CD8-positive, alpha-beta memory T cell (primary cell): ENCODE measurements around the gene SIGLECL1. TPM values are rescaled to one million over a fixed set of nuclear protein-coding genes. Genes with fewer than 3 reads are reported as not detected.

Experiments
- CTCF ChIA-PET: fragments of 350-600 bp; sonication (Branson Sonifier 250); formaldehyde crosslinking; loops from one replicate; lab custom pipeline; 2021; ENCODE audit warnings: antibody characterized with exemption; lab: Charles Lee
- POLR2A ChIA-PET: fragments of 350-600 bp; sonication (Branson Sonifier 250); formaldehyde crosslinking; loops from one replicate; lab custom pipeline; 2021; ENCODE audit warnings: antibody characterized with exemption; lab: Charles Lee
- DNase-seq, 5 donors: peaks; one replicate each; pipeline versions ENCODE4 v3.0.0 to v3.0.0-alpha.2; 2020 to 2022; ENCODE audit warnings: mixed read lengths in 1 of 5
- H3K27ac ChIP-seq: one replicate; pipeline ENCODE4 v1.7.0; 2013; ENCODE audit warnings: low read depth, mild to moderate bottlenecking, low read length, moderate library complexity
- H3K27me3 ChIP-seq: 2 replicates; pipeline ENCODE4 v1.7.0; 2013; ENCODE audit warnings: low read length, mild to moderate bottlenecking; ENCODE audit not compliant: insufficient read depth, poor library complexity, severe bottlenecking
- H3K36me3 ChIP-seq: 2 replicates; pipeline ENCODE4 v1.7.0; 2013; ENCODE audit warnings: mild to moderate bottlenecking, low read length, moderate library complexity; ENCODE audit not compliant: insufficient read depth
- H3K4me1 ChIP-seq: 2 replicates; pipeline ENCODE4 v1.7.0; 2013; ENCODE audit warnings: mild to moderate bottlenecking, low read length, moderate library complexity; ENCODE audit not compliant: insufficient read depth
- H3K4me3 ChIP-seq: 2 replicates; pipeline ENCODE4 v1.7.0; 2013; ENCODE audit warnings: mild to moderate bottlenecking, low read length
- H3K9me3 ChIP-seq: 2 replicates; pipeline ENCODE4 v1.7.0; 2013; ENCODE audit warnings: mild to moderate bottlenecking, low read length
- H3K27ac Mint-ChIP-seq, 8 donors: one replicate each; pipeline ENCODE4 v1.8.0; 2020 to 2021; ENCODE audit warnings: mixed read lengths in 8 of 8, mild to moderate bottlenecking in 6 of 8, inconsistent platforms in 3 of 8, moderate library complexity in 3 of 8
- H3K27me3 Mint-ChIP-seq, 2 donors: one replicate each; pipeline ENCODE4 v1.8.0; 2020 to 2021; ENCODE audit warnings: mixed read lengths in 2 of 2, mild to moderate bottlenecking in 1 of 2, moderate library complexity in 1 of 2
- H3K36me3 Mint-ChIP-seq, 3 donors: one replicate each; pipeline ENCODE4 v1.8.0; 2020 to 2021; ENCODE audit warnings: mixed read lengths in 3 of 3, inconsistent platforms in 1 of 3, mild to moderate bottlenecking in 1 of 3
- H3K4me1 Mint-ChIP-seq, 3 donors: one replicate each; pipeline ENCODE4 v1.8.0; 2020 to 2021; ENCODE audit warnings: mixed read lengths in 3 of 3, inconsistent platforms in 1 of 3, mild to moderate bottlenecking in 1 of 3
- H3K4me3 Mint-ChIP-seq, 7 donors: one replicate each; pipeline ENCODE4 v1.8.0; 2020 to 2021; ENCODE audit warnings: mixed read lengths in 7 of 7, mild to moderate bottlenecking in 6 of 7, moderate library complexity in 4 of 7, inconsistent platforms in 2 of 7
- H3K9me3 Mint-ChIP-seq, 5 donors: one replicate each; pipeline ENCODE4 v1.8.0; 2020 to 2022; ENCODE audit warnings: mixed read lengths in 5 of 5, mild to moderate bottlenecking in 3 of 5, moderate library complexity in 2 of 5, inconsistent platforms in 1 of 5
- polyA plus RNA-seq: library from polyadenylated mRNA; unstranded; fragments of 300-500 nt; fragmentation: Illumina TruSeq; gene quantifications from one replicate; pipeline ENCODE4 v1.2.3, GENCODE V29; 2021
- total RNA-seq, 2 experiments: library from RNA; stranded (reverse); gene quantifications; one replicate each; pipeline ENCODE4 v1.2.3, GENCODE V29; 2021

The SIGLECL1 gene
- total and polyA plus RNA-seq, 3 experiments from 2014 or later = not detected

GRCh38 chr19:51274049-51274770, 23.3 kb downstream of the SIGLECL1 start:
- H3K27ac ChIP-seq = no peak overlapping the region
- ChIA-PET CTCF (no interaction called here), POLR2A (no interaction called here)
- Mint-ChIP-seq H3K9me3 (no peaks in the 10 kb centered on the region), H3K4me3 (peak overlapping the region in 2 of 7 donors; percentile 43 to 69), H3K4me1 (peaks cover 0 to 38% (median 5%) of the 10 kb centered on the region in 3 donors), H3K36me3 (no peaks in the 10 kb centered on the region), H3K27ac (peak overlapping the region in 5 of 8 donors; percentile 26 to 90 (median 60)), H3K27me3 (peaks cover 3 to 37% of the 10 kb centered on the region in 2 donors)
- no peaks in the 10 kb centered on the region for H3K36me3 ChIP-seq
- H3K4me1 ChIP-seq = no peaks in the 10 kb centered on the region
- H3K27me3 ChIP-seq = no peaks in the 10 kb centered on the region
- no peak overlapping the region for H3K4me3 ChIP-seq
- no peak for DNase-seq
- no peaks in the 10 kb centered on the region for H3K9me3 ChIP-seq

- Mint-ChIP-seq H3K4me1 (peaks cover 0 to 24% (median 5%) of the 10 kb centered on the region in 3 donors), H3K4me3 (no peak overlapping the region), H3K27me3 (peaks cover 3 to 37% of the 10 kb centered on the region in 2 donors), H3K27ac (no peak overlapping the region), H3K36me3 (peaks cover 0 to 8% (median 0%) of the 10 kb centered on the region in 3 donors), H3K9me3 (peaks cover 0 to 7% (median 0%) of the 10 kb centered on the region in 5 donors)
- Histone ChIP-seq H3K4me3 (no peak overlapping the region), H3K27ac (no peak overlapping the region), H3K36me3 (no peaks in the 10 kb centered on the region), H3K9me3 (no peaks in the 10 kb centered on the region), H3K4me1 (no peaks in the 10 kb centered on the region), H3K27me3 (no peaks in the 10 kb centered on the region)
- no peak for DNase-seq
- ChIA-PET CTCF (no interaction called here), POLR2A (no interaction called here)
These were observed 26.2 kb downstream of the SIGLECL1 start for GRCh38 chr19:51277112-51277511.

GRCh38 chr19:51282335-51282734, 31.5 kb downstream of the SIGLECL1 start:
- Histone ChIP-seq H3K4me1 (no peaks in the 10 kb centered on the region), H3K27ac (no peak overlapping the region), H3K4me3 (no peak overlapping the region), H3K27me3 (no peaks in the 10 kb centered on the region), H3K9me3 (no peaks in the 10 kb centered on the region), H3K36me3 (no peaks in the 10 kb centered on the region)
- Mint-ChIP-seq H3K36me3 (peaks cover 0 to 12% (median 0%) of the 10 kb centered on the region in 3 donors), H3K9me3 (peaks cover 0 to 15% (median 8%) of the 10 kb centered on the region in 5 donors), H3K4me3 (no peak overlapping the region), H3K27me3 (peaks cover 8 to 40% of the 10 kb centered on the region in 2 donors), H3K4me1 (no peaks in the 10 kb centered on the region), H3K27ac (no peak overlapping the region)
- no peak for DNase-seq
- ChIA-PET CTCF (no interaction called here), POLR2A (no interaction called here)

- peaks cover 0 to 12% (median 6%) of the 10 kb centered on the region in 5 donors for H3K9me3 Mint-ChIP-seq
- H3K27me3 ChIP-seq = peaks cover 5% of the 10 kb centered on the region
- no peaks in the 10 kb centered on the region for H3K36me3 ChIP-seq
- H3K9me3 ChIP-seq = no peaks in the 10 kb centered on the region
- H3K27ac Mint-ChIP-seq = no peak overlapping the region
- H3K27ac ChIP-seq = no peak overlapping the region
- CTCF ChIA-PET = no interaction called here
- H3K27me3 Mint-ChIP-seq = peaks cover 8 to 25% of the 10 kb centered on the region in 2 donors
- H3K4me1 Mint-ChIP-seq = no peaks in the 10 kb centered on the region
- no peak overlapping the region for H3K4me3 ChIP-seq
- H3K4me3 Mint-ChIP-seq = no peak overlapping the region
- H3K4me1 ChIP-seq = no peaks in the 10 kb centered on the region
- POLR2A ChIA-PET = no interaction called here
- no peak for DNase-seq
- peaks cover 0 to 4% (median 0%) of the 10 kb centered on the region in 3 donors for H3K36me3 Mint-ChIP-seq
These were observed 34.8 kb downstream of the SIGLECL1 start for GRCh38 chr19:51285682-51286081.

- CTCF ChIA-PET = no interaction called here
- Histone ChIP-seq H3K27ac (no peak overlapping the region), H3K36me3 (no peaks in the 10 kb centered on the region), H3K4me3 (no peak overlapping the region), H3K4me1 (no peaks in the 10 kb centered on the region), H3K27me3 (peaks cover 5% of the 10 kb centered on the region), H3K9me3 (no peaks in the 10 kb centered on the region)
- Mint-ChIP-seq H3K4me1 (no peaks in the 10 kb centered on the region), H3K36me3 (no peaks in the 10 kb centered on the region), H3K27ac (no peak overlapping the region), H3K9me3 (peaks cover 0 to 5% (median 0%) of the 10 kb centered on the region in 5 donors), H3K27me3 (peaks cover 9 to 31% of the 10 kb centered on the region in 2 donors), H3K4me3 (no peak overlapping the region)
- POLR2A ChIA-PET = no interaction called here
- no peak for DNase-seq
These were observed 38.8 kb downstream of the SIGLECL1 start for GRCh38 chr19:51289635-51290034.

GRCh38 chr19:51292971-51293370, 42.1 kb downstream of the SIGLECL1 start:
- Histone ChIP-seq H3K9me3 (no peaks in the 10 kb centered on the region), H3K4me1 (no peaks in the 10 kb centered on the region), H3K4me3 (no peak overlapping the region), H3K36me3 (no peaks in the 10 kb centered on the region), H3K27ac (no peak overlapping the region), H3K27me3 (peaks cover 3% of the 10 kb centered on the region)
- Mint-ChIP-seq H3K27ac (peak overlapping the region in 1 of 8 donors; percentile 40), H3K4me1 (no peaks in the 10 kb centered on the region), H3K27me3 (peaks cover 11 to 44% of the 10 kb centered on the region in 2 donors), H3K36me3 (no peaks in the 10 kb centered on the region), H3K4me3 (no peak overlapping the region), H3K9me3 (peaks cover 0 to 5% (median 0%) of the 10 kb centered on the region in 5 donors)
- no peak for DNase-seq
- CTCF ChIA-PET = no interaction called here
- POLR2A ChIA-PET = no interaction called here

GRCh38 chr19:51293571-51294210, 42.8 kb downstream of the SIGLECL1 start:
- Histone ChIP-seq H3K27ac (no peak overlapping the region), H3K36me3 (no peaks in the 10 kb centered on the region), H3K4me3 (no peak overlapping the region), H3K9me3 (no peaks in the 10 kb centered on the region), H3K27me3 (no peaks in the 10 kb centered on the region), H3K4me1 (no peaks in the 10 kb centered on the region)
- Mint-ChIP-seq H3K9me3 (peaks cover 0 to 5% (median 0%) of the 10 kb centered on the region in 5 donors), H3K4me3 (peak overlapping the region in 1 of 7 donors; percentile 63), H3K4me1 (no peaks in the 10 kb centered on the region), H3K36me3 (no peaks in the 10 kb centered on the region), H3K27me3 (peaks cover 11 to 45% of the 10 kb centered on the region in 2 donors), H3K27ac (no peak overlapping the region)
- POLR2A ChIA-PET = no interaction called here
- CTCF ChIA-PET = no interaction called here
- DNase-seq = no peak
